Measurements from ENCODE around the gene STUM.
"Not testable (repeated sequence)": the region's sequence is repeated elsewhere in the genome, so short reads cannot be mapped to it uniquely, and the experiment has no call there.

The STUM gene, protein sequence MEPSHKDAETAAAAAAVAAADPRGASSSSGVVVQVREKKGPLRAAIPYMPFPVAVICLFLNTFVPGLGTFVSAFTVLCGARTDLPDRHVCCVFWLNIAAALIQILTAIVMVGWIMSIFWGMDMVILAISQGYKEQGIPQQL

DNA sequence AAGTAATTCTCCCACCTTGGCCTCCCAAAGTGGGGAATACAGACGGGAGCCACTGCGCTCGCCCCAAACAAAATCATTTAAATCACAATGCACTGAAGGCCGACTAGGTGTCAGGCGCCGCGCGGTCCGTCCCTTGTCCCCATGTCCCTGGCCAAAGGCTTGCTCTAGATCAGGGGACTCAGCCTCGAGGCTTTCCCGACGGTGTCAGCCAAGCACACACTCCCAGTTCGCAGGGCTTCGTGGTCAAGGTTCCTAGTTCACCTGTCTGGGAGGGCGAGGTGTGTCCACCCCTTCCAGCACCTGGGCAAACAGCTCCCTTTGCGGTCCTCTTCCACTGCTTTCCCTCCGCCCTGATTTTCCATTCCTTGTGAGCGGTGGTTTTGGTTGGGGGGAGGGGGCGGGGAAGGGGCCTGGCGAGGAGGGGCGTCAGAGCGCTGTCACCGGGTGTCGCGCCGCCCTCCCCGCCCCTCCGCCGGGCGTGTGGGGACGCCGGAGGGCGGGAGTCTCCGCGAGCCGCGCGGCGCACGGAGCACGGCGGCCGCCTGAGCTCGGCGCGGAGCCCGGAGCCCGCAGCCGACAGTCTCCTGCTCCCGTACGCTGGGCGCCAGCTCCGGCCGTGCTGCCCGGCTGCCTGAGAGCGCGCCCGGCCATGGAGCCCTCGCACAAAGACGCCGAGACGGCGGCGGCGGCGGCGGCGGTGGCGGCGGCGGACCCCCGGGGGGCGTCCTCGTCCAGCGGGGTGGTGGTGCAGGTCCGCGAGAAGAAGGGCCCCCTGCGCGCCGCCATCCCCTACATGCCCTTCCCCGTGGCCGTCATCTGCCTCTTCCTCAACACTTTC lies at the start of gene STUM:
Gene STUM, plus strand, starts transcription at position 509 of the 838 bp plus-strand sequence. Its CDS starts 141 bp downstream, at position 650.
- DNase-seq (ENCODE audit: low spot score) = no peak

DNA sequence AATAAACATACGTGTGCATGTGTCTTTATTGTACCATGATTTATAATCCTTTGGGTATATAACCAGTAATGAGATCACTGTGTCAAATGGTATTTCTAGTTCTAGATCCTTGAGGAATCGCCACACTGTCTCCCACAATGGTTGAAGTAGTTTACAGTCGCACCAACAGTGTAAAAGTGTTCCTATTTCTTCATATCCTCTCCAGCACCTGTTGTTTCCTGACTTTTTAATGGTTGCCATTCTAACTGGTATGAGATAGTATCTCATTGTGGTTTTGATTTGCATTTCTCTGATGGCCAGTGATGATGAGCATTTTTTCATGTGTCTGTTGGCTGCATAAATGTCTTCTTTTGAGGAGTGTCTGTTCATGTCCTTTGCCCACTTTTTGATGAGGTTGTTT lies 48.9 kb upstream of the STUM start:
- not testable (repeated sequence) for DNase-seq (ENCODE audit: low spot score)

DNA sequence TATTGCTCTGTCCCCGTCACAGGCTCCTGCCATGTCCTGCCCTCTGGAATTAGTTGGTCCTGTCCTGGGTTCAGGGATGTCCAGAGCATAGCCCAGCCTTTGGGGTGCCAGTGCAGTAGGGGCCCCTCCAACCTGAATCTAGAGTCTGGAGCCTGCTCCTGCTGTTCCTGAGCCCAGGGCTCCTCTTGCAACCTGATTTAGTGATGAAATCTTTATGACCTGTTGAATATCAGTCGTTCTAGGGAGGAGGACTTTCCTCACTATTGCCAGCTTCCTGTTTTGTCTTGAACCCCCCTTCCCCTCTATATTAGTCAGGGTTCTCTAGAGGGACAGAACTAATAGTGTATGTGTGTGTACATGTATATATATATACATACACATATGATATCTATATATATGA lies 42.5 kb upstream of the STUM start:
- no peak for DNase-seq (ENCODE audit: low spot score)

DNA sequence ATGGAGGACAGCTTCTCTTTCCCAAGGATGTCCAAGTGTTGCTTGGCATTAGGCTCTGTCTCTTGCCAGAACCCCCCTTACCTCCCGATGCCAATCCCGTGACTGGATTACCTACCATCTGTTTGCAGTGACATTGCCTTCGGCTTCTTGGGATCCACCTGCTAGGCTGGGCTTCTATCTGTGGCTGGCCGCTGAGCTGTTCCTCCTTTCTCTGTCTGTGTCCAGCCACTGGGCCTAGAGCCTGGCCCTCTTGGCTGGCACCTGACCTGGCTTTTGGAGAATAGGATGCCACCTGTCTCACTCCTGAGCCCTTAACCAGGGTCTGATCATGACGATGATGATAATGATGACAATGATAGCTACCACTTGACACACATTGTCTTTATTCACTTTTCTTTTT lies 41.6 kb upstream of the STUM start:
- no peak for DNase-seq (ENCODE audit: low spot score)

DNA sequence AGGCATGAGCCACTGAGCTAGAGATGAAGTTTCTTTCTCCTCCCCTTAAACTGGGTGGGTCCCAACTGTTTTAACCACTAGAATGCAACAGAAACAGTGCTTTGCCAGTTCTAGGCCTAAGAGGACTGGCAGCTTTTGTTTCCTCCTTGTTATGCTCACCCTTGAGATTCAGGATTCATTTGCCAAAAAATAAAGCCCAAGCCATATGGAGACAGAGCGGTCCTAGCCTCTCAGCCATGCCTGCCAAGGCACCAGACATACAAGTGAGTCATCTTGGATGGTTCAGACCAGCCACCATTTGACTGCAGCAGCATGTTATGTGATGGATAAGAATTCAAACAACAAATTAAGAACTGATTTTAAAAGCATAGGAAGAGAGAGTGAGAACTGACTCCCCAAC lies 38.1 kb upstream of the STUM start:
- no peak for DNase-seq (ENCODE audit: low spot score)

DNA sequence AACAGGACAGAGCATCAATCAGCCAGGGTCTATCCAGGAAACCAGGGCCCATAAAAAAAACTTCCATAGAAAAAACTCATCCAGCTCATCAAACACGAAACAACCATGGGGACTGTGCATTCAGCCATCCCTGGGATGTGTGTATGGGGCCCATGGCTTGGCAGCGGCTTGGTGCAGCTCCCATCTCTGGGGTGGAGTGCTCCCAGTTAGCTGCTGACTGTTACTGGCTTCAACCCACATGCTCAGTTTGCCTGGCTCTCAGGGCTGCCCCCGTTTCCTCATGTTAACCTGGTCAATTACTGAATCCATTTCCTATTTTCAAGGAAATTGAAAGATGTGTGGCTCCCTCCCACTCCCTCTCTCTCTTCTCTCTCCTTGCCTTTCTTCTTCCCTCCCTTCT lies 37.3 kb upstream of the STUM start:
- no peak for DNase-seq (ENCODE audit: low spot score)

DNA sequence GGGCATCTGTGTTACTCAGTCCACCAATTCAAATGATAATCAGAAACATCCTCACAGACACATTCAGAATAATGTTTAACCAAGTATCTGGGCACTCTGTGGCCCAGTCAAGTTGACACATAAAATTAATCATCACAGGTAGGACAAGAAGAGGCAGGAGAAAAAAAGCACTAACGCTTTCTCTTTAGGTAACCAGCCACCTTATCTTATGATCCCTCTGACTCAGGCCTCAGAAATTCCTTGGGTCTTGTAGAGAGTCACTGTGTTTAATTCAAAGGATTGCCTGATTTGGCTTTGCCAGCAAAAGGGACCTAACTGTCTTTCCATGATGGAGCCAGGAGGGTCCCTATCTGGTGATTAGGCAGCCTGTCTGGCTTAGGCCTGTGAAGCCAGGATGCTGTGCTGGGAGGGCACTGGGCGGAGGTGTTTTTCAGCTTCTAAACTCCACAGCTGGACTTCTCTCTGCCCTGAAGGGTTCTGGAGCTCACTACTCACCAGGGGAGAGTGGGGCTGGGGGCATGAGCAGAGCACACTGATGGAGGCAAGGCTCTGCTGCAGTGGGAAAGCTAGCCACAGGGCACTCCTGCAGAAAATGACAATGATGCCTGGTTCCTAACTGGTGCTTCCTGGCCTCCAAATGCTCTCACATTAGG lies 36.4 kb upstream of the STUM start:
- DNase-seq (ENCODE audit: low spot score) = no peak

DNA sequence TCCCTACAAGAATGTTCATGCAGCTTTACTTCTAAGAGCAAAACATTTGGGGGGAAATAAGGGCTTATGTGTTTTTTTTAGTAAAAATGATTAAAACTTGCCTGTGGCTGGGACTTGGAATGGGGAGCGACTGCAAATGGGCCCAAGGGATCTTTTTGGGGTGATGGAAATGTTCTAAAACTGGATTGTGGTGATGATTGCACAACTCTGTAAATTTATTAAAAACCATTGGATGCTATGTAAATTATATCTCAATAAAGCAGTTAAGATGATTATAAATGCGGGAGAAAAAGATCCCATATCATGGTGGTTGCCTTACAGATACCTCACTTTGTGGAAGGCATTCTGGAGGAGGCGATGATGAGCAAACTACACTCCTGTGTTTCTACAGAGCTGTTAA lies 30.2 kb upstream of the STUM start:
- no peak for DNase-seq (ENCODE audit: low spot score)

DNA sequence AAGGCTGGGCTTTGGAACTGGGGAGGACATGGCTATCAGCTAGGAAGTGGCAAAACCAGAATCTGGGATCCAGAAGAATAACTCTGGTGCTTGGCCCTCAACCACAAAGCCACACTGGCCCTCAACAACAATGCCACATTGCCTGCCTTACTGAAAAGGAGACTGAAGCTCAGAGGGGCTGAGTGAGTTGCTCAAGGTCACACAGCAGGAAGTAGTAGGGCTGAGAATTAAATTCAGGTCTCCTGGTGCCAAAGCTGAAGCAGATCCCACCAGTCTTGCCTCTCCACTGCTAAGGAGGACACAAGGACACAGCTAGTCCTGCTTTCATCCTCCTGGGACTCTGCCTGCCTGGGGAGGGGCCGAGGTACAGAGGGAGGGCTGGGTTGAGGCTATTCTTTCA lies 29.4 kb upstream of the STUM start:
- no peak for DNase-seq (ENCODE audit: low spot score)

DNA sequence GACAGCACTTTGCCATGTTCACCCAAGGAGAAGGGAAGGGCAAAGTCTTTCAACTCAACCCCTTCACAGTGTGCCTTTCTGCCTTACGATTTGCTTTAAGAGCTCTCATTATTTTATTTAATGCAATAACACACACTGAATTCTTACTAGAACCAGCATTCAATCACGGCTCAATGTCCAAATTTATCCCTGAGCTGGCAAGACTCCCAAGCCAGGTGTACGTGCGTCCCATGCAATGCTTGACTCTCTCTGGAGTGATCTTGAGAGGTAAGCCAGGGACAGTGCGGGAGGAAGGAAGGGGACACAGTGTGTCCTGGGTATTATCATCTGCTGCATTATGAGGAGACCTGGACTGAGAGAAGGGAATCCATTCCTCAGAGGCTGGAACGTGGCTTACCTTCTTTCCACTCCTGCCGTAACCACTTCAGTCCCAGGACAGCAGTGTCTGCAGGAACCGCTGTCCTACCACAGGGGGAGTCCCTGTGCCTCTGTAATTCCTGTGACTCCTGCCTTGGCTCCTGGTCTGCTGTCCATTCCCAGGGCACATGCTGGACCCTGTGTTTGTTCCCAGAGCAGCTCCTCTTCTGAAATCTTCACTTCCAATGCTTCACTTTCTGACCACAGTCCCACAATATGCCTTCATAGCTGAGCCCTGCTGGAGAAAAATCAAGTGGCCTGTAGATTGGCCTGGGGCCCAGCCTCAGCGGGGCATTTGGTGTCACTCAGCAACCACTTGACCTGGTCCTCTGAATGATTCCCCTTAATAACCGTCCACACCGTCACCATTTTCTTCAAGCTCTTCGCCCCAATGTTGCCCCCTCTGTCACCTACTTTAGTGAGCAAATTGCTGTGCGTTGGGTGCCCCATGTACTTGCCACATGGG lies 28.6 kb upstream of the STUM start:
- DNase-seq (ENCODE audit: low spot score) = no peak

DNA sequence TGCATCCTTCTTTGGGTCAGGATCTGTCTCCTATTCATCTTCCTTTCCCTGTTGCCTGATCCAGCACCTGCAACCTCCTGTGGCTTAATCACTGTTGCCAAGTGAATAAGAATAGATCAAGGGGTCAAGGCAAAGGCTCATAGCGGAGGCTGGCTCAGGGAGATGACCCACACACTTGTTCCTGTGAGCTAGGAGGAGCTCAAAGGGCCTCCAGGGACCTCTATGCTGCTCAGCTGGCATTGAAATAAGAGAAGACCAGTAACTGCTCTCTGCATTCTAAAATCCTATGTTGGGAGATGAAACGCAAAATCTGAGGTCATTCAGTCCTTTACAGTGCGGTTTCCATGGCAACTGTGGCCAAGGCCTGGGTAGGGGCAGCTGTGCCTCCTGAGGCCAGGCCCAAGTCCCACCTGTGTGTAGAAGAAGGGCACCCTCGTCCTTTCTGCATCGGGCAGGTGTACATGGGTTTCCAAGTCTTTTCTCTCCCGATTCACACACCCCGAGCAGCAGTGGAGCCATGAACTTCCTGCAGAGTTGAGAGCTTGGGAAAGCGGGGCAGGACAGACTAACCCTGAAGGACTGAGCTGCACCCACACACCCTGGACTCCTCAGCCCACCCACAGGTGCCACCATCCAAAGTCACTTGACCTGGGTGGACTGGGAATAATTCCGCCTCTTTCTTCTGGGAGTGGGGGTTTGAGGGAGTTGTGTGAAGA lies 27.8 kb upstream of the STUM start:
- no peak for DNase-seq (ENCODE audit: low spot score)

DNA sequence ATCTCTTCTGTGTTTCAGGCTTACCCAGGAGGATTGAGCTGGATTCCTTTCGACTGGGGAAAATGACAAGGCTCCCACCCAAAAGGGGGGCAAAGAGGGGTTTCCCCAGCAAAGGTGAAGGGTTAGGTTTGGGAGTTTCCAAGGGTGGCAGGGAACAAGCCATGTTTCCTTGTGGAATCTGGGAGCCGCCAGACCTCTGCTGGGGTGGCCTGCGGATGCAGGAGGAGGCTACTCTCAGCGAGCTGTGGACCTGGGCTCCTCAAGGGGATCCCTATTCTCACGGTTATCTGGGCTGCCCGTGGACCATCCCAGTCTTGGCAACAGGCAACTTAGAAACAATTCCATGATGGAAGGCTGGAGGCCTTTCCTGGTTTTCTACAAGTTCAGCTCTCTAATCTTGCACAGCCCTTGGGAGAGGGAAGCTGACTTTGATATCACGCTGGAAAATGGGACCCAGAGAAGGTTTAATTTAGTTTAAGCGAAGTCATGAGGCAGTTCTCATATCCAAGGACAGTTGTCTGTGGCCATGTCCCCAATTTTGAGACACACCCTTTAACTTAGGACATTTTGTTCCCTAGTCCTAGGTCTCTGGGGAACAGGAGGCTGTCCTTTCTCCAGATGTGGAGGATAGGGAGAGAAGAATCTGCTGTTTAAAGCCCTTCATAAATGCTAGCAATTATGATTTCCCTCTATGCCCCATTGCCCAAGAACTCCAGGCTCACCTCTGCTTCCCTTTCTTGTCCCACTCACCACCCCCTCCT lies 24.7 kb upstream of the STUM start:
- DNase-seq (ENCODE audit: low spot score) = no peak

DNA sequence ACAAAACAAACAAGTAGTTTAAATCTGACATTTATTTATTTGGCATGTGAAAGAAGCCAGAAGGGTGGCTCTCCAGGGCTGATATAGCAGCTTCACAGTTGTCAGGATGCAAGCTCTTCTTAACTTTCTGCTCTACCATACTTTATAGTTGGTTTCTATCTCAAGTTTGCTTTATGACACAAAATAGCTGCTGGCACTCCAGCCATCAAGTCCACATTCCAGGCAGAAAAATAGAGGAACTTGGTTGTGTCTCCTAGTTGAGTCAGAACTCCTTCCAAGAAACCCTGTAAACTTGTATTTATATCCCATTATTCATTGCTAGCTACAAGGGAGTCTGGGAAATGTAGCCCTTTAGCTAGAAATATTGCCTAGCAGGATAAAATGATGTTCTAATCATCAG lies 24.0 kb upstream of the STUM start:
- DNase-seq (ENCODE audit: low spot score) = no peak

DNA sequence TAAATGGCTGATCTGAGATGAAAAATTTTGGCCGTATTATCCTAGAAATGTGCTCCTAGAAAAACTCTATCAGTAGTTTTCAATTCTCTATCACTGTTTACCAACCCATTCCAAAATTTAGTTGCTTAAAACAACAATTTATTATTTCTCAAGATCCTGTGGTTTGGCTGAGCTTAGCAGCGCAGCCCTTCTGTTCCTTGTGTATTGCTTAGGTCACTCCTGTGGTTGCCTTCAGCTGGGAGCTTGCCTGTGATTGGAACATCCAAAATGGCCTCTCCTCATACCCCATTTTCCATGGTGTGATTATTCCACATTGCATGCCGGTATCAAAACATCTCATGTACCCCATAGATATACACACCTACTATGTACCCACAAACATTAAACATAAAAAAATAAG lies 22.8 kb upstream of the STUM start:
- no peak for DNase-seq (ENCODE audit: low spot score)

DNA sequence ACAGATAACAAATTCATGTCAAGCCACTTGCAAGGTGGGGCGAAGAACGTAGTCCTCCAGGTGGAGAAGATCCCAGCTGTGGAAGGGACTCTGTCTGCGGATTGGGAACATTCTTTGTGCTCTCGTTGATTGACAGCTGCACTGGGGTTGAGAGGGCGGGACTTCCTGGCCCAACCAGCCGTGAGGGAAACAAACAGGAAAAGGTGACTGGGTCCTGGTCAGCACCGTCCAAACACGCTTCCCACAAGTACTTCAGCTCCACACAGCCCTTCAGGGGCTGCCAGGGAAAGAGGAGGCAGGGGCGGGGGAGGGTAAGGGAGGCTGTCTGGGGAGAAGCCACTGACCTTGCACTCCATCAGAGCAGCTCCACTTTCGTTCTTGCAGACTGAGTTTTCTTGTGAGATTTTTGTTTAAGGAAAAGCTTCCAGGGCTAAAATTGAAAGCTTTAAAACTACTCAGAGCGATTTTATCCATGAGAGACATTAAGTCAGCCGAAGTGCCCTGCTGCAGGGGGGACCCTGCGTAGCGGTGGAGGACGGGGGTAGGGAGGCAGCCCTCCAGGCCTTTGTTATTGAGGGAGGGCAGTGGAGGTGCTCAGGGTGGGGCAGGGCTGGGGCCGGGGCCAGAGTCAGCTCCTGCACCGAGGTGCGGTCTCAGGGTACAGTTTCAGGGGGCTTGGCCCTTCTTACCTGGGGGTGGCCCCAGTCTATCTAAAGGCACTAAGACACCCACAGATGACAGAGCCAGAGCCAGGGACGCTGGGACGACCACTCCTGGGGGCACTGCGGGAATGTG lies 21.6 kb upstream of the STUM start:
- no peak for DNase-seq (ENCODE audit: low spot score)

DNA sequence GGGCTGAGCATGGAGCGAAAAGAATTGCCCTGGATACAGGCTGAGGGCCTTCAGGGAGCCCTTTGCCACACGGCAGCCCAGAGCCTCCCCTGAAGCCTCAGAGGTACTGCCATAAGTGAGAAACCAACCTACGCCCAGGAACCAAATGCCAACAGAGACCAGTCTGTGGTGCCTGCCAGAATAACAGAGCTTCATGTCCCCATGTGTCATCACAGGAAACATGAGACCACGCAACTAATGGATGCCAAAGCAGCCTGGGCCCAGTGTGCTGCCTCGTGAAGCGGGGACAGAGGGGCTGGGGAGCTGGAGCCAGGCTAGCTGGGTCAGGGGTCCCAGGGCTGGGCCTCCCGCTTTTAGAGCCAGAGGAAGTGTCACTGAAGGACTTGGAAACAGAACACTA lies 18.7 kb upstream of the STUM start:
- DNase-seq (ENCODE audit: low spot score) = no peak

DNA sequence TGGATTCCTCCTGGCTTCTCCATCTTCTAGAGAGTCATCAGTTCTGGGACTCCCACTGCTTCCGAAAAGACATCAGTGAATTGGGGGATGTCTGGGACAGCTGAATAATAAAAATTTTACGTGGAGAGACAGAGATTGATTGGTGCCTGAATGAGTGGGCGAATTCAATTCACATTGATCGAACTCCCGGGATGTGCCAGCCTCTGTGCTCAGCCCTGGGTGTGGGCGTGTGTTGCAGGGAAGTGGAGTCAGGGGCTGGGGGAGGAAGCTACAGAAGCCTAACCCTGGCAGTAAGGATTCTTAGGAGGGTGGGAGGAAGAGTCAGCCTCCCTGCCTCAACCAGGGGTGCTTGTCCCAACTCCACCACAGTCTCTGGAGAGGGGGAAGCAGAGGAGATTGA lies 18.0 kb upstream of the STUM start:
- DNase-seq (ENCODE audit: low spot score) = no peak

DNA sequence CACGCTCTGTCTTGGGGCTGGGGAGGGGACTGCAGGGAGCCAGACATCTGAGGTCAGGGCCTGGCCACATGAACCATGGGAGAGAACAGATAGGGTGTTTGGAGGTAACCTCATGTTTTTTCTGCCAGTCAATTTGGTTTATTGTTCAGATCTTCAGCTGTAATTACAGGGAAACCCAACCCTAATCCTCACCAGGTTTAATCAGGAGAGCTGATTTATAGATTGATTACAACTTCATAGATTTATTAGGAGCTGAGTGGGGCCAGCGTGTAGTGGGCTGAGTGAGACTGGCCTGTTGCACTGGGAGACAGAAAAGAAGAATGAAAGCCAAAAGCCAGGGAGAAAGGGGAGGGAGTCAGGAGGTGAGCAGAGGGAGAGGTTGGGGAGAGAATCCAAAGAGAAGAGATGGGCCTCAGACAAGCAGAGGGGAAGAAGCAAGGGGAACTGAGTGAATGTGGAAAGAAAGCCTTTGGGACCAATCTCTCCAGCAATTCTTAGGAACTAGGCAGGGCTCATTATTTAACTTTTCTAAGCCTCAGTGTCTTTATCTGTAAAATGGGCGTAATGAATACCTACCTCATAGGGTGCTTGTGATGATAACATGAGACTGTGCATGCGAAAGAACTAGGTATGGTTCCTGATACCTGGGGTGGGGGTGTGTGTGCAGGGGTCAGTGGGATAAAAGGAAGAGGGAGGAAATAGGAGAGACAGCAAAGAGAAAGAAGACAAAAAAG lies 17.0 kb upstream of the STUM start:
- no peak for DNase-seq (ENCODE audit: low spot score)

DNA sequence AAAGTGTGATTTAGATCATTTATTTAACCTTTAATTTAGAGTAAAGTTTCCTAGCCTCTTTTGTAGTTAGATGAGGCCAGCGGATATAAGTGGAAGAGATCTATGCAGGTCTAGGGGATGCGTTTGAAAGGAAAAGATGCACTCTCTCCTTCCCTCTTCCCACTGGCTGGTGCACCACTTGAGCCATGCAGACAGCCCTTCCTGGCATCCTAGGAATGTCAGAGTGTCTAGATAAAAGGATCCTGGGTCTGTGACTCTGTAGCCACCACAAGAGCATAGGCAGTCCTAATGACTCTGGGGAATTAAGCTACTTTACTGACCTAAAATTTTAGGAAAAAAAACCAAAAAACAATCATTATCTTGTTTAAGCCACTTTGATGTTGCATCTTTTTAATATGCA lies 16.0 kb upstream of the STUM start:
- DNase-seq (ENCODE audit: low spot score) = no peak

DNA sequence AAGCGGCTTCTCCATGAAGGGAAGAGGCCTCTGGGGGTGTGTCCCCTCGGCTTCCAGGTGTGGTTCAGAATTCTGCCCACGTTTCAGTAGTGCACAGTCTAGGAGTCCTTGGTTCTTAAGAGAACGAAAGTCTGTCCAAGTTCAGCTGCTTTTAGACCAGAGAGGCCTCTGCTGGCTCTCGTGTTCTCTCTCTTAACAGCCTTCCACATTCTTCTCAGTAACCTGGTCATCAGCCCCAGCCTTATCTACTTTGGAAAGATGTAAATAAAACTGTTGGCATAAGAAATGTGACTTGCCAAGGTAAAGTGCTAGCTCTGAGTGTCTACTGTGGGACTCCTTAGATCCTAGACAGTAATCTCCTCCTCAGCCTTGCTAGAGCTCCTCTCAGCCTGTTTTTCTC lies 15.3 kb upstream of the STUM start:
- no peak for DNase-seq (ENCODE audit: low spot score)
